K562 (cell line): ENCODE measurements around the gene PIM3. TPM values are rescaled to one million over a fixed set of nuclear protein-coding genes. Genes with fewer than 3 reads are reported as not detected.
A peak's percentile ranks its signal among the peaks of the same experiment; 100 is the strongest.

Source experiments
- BHLHE40 ChIP-seq: IDR thresholded peaks from 2 replicates; pipeline ENCODE4 v1.6.1; 2011; ENCODE audit warnings: low read length, improper control_type of control experiment
- E2F1 ChIP-seq: sonication (generic); formaldehyde crosslinking; IDR thresholded peaks from 2 replicates; pipeline ENCODE4 v1.8.1; 2023; ENCODE audit warnings: mild to moderate bottlenecking, missing genetic modification reagents, moderate library complexity
- EGR1 ChIP-seq: fragments of 450-650 bp; conservative IDR thresholded peaks from 2 replicates; pipeline ENCODE4 v1.6.1; 2017; ENCODE audit warnings: mild to moderate bottlenecking
- HDGF ChIP-seq: fragments of 450-650 bp; IDR thresholded peaks from 2 replicates; pipeline ENCODE4 v1.6.1; 2016
- KAT7 ChIP-seq: sonication (generic); formaldehyde crosslinking; IDR thresholded peaks from 2 replicates; pipeline ENCODE4 v1.8.0; 2022; ENCODE audit warnings: missing genetic modification reagents, mild to moderate bottlenecking, borderline replicate concordance
- KDM1A ChIP-seq, 2 experiments: fragments of 450-650 bp; IDR thresholded peaks; 2 replicates each; pipeline ENCODE4 v1.6.1; 2016; ENCODE audit warnings: mild to moderate bottlenecking in 2 of 2
- MAFG ChIP-seq: fragments of 450-650 bp; conservative IDR thresholded peaks from 2 replicates; pipeline ENCODE4 v1.6.1; 2016; ENCODE audit warnings: missing genetic modification characterization, missing compliant biosample characterization
- MTA2 ChIP-seq: fragments of 450-650 bp; IDR thresholded peaks from 2 replicates; pipeline ENCODE4 v1.6.1; 2016; ENCODE audit warnings: low read depth
- MYNN ChIP-seq, 2 experiments: sonication (generic); formaldehyde crosslinking in 1 of 2; IDR thresholded peaks; 2 replicates each; pipeline versions ENCODE4 v1.5.0 to v1.6.1; 2016 to 2020; ENCODE audit warnings: antibody characterized with exemption in 1 of 2, missing genetic modification reagents in 1 of 2
- NFIX ChIP-seq: fragments of 250-450 bp; sonication (Bioruptor Pico); IDR thresholded peaks from 2 replicates; pipeline ENCODE4 v1.4.0; 2020; ENCODE audit warnings: low read depth, mild to moderate bottlenecking, moderate library complexity
- RAD21 ChIP-seq, 2 experiments: fragments of 250-450 bp in 1 of 2; fragments of 450-650 bp in 1 of 2; sonication (Bioruptor Pico) in 1 of 2; formaldehyde crosslinking in 1 of 2; IDR thresholded peaks in 1 of 2; conservative IDR thresholded peaks in 1 of 2; 2 replicates each; pipeline versions ENCODE4 v1.4.0 to v1.8.0; 2020 to 2022; ENCODE audit warnings: mild to moderate bottlenecking in 2 of 2, moderate library complexity in 1 of 2
- RB1 ChIP-seq: fragments of 450-650 bp; IDR thresholded peaks from 2 replicates; pipeline ENCODE4 v1.6.1; 2017; ENCODE audit warnings: low read depth, mild to moderate bottlenecking
- RBFOX2 ChIP-seq: fragments of 200-400 bp; formaldehyde crosslinking; IDR thresholded peaks from 2 replicates; pipeline ENCODE4 v1.6.1; 2017; ENCODE audit warnings: low read depth, mild to moderate bottlenecking, low read length, moderate library complexity
- RNF2 ChIP-seq: sonication (generic); IDR thresholded peaks from 2 replicates; pipeline ENCODE4 v1.6.1; 2016
- SMARCA4 ChIP-seq: fragments of 450-650 bp; IDR thresholded peaks from 2 replicates; pipeline ENCODE4 v1.6.1; 2016
- TAF9B ChIP-seq: fragments of 450-650 bp; IDR thresholded peaks from 2 replicates; pipeline ENCODE4 v1.6.1; 2018; ENCODE audit warnings: mild to moderate bottlenecking; ENCODE audit not compliant: partially characterized antibody
- THRB ChIP-seq: fragments of 450-650 bp; formaldehyde crosslinking; conservative IDR thresholded peaks from 2 replicates; pipeline ENCODE4 v1.4.0; 2022; ENCODE audit warnings: mild to moderate bottlenecking, missing genetic modification characterization
- USF2 ChIP-seq: sonication (generic); formaldehyde crosslinking; IDR thresholded peaks from 2 replicates; pipeline ENCODE4 v1.5.0; 2020; ENCODE audit warnings: missing genetic modification reagents
- ZNF175 ChIP-seq: fragments of 200-800 bp; sonication (Bioruptor generic); IDR thresholded peaks from 2 replicates; pipeline ENCODE4 v1.6.1; 2016; ENCODE audit warnings: low read depth, mild to moderate bottlenecking, missing genetic modification characterization, missing compliant biosample characterization
- ZNF592 ChIP-seq: fragments of 450-650 bp; IDR thresholded peaks from 2 replicates; pipeline ENCODE4 v1.6.1; 2017; ENCODE audit warnings: antibody characterized with exemption, mild to moderate bottlenecking
- polyA plus RNA-seq, 8 experiments: library from polyadenylated mRNA; depleted of rRNA in 4 of 8; stranded (reverse) in 5 of 8; unstranded in 3 of 8; fragments of >200 nt; fragmentation: Nextera tagmentation in 2 of 8; fragmentation: Illumina TruSeq in 1 of 8; extraction: Ambion mirVana in 2 of 8; extraction: Trizol in 1 of 8; gene quantifications; 2 replicates each; pipeline versions ENCODE4 v1.2.1 to v1.2.3, GENCODE V29; 2011 to 2014; ENCODE audit warnings: inconsistent platforms in 1 of 8, missing spikeins in 1 of 8
- total RNA-seq, 7 experiments: library from RNA; depleted of rRNA in 6 of 7; stranded (reverse); fragments of >200 nt in 6 of 7; fragmentation: Illumina TruSeq in 2 of 7; extraction: Trizol in 2 of 7; gene quantifications; 2 replicates each; pipeline versions ENCODE4 v1.2.1 to v1.2.3, GENCODE V29; 2011 to 2021; ENCODE audit warnings: low replicate concordance in 1 of 7

The PIM3 gene
- total and polyA plus RNA-seq, 9 of the 15 experiments (the other 6 are each of a cell fraction or from before 2014, with no cell fraction given): 0.24 to 40.5 (median 5.3) TPM

- TF ChIP-seq RAD21 (CRISPR knock-in tag; conservative IDR thresholded peaks at IDR 0.05 in 1 of 2, IDR thresholded peaks at IDR 0.05 in 1 of 2) (0 out of 4 replicates have a peak, but pooled peaks of 1 of the 2 experiments have one; percentile 11), EGR1 (peak; percentile 65), ZNF175 (CRISPR knock-in tag) (0 out of 2 replicates have a peak, but pooled peaks have one; percentile 66), KAT7 (CRISPR knock-in tag) (no peak), USF2 (CRISPR knock-in tag) (peak; percentile 93), THRB (CRISPR knock-in tag) (no peak), RNF2 (peak; percentile 87), RB1 (no peak; the same call in 1 of the 2 replicates), MTA2 (0 out of 2 replicates have a peak, but pooled peaks have one; percentile 9), MYNN (IDR thresholded peaks at IDR 0.05) (peak; percentile 96), MYNN (CRISPR knock-in tag; IDR thresholded peaks at IDR 0.05) (no peak), TAF9B (peak; percentile 96), SMARCA4 (peak; percentile 76), ZNF592 (peak; percentile 27), NFIX (CRISPR knock-in tag) (no peak), HDGF (0 out of 2 replicates have a peak, but pooled peaks have one; percentile 65), KDM1A (IDR thresholded peaks at IDR 0.05) (peak in 1 of 2 experiments; percentile 99; a peak in 2 of 4 replicates), BHLHE40 (peak; percentile 99), RBFOX2 (peak; percentile 88), E2F1 (CRISPR knock-in tag) (no peak), MAFG (tag) (peak; percentile 89)
Observed at GRCh38 chr22:49970528-49971231, 10.1 kb downstream of the PIM3 start (continued).
